ENCODE results near the gene TAS1R3. TPM values are rescaled to one million over a fixed set of nuclear protein-coding genes. Genes with fewer than 3 reads are reported as not detected.

The TAS1R3 gene
- total RNA-seq, 2 experiments from 2014 or later = 0.99 to 1.1 TPM

GRCh38 chr1:1287288-1288110 is 43.6 kb upstream of the TAS1R3 start:
- Histone ChIP-seq H3K27ac (ENCODE audit: low read depth, low read length, poor library complexity, severe bottlenecking) (no peak overlapping the region), H3K4me2 (ENCODE audit: low read length) (no peak overlapping the region), H4K20me1 (ENCODE audit: insufficient read depth, low read length) (no peaks in the 10 kb centered on the region), H2AFZ (ENCODE audit: low read length) (no peak overlapping the region), H3K79me2 (ENCODE audit: insufficient read depth, low read depth, low read length) (no peaks in the 10 kb centered on the region), H3K9me3 (ENCODE audit: low read length) (no peaks in the 10 kb centered on the region), H3K4me3 (ENCODE audit: low read depth, low read length, poor library complexity, severe bottlenecking) (no peak overlapping the region), H3K36me3 (ENCODE audit: insufficient read depth, low read length) (no peaks in the 10 kb centered on the region), H3K4me1 (ENCODE audit: insufficient read depth, low read length, poor library complexity, severe bottlenecking) (no peaks in the 10 kb centered on the region), H3K9me2 (ENCODE audit: insufficient read depth, low read length) (no peaks in the 10 kb centered on the region)
- POLR2A ChIA-PET = no interaction called here
- TF ChIP-seq CTCF (conservative IDR thresholded peaks at IDR 0.05; ENCODE audit: low read length) (no peak), EZH2phosphoT487 (IDR thresholded peaks at IDR 0.05; ENCODE audit: borderline replicate concordance, low read depth, low read length) (no peak)
- no peak for DNase-seq (ENCODE audit: low spot score)
- intact Hi-C loops (cut with micrococcal nuclease; ENCODE audit: unreplicated experiment) = no loop called here
- no TSS peak for BruUV-seq (replicated peaks)
- CTCF ChIA-PET (ENCODE audit: unreplicated experiment) = no interaction called here

GRCh38 chr1:1290238-1290731 is 40.8 kb upstream of the TAS1R3 start:
- intact Hi-C loops (cut with micrococcal nuclease; ENCODE audit: unreplicated experiment) = loop anchor here (2.0 kb wide), 1 partner anchor 257 kb away; no protein-coding TSS in a partner anchor
- ChIA-PET CTCF (ENCODE audit: unreplicated experiment) (no interaction called here), POLR2A (no interaction called here)
- no peaks in the 10 kb centered on the region for H4K20me1 ChIP-seq (ENCODE audit: insufficient read depth, low read length)
- H3K4me3 ChIP-seq (ENCODE audit: low read depth, low read length, poor library complexity, severe bottlenecking) = no peak overlapping the region
- no peaks in the 10 kb centered on the region for H3K9me3 ChIP-seq (ENCODE audit: low read length)
- peak; percentile 44 for DNase-seq (ENCODE audit: low spot score)
- no peak overlapping the region for H3K27ac ChIP-seq (ENCODE audit: low read depth, low read length, poor library complexity, severe bottlenecking)
- no peaks in the 10 kb centered on the region for H3K4me1 ChIP-seq (ENCODE audit: insufficient read depth, low read length, poor library complexity, severe bottlenecking)
- H2AFZ ChIP-seq (ENCODE audit: low read length) = no peak overlapping the region
- TF ChIP-seq EZH2phosphoT487 (IDR thresholded peaks at IDR 0.05; ENCODE audit: borderline replicate concordance, low read depth, low read length) (no peak), CTCF (conservative IDR thresholded peaks at IDR 0.05; ENCODE audit: low read length) (peak; percentile 43; the same call in 1 of the 2 replicates)
- no peaks in the 10 kb centered on the region for H3K36me3 ChIP-seq (ENCODE audit: insufficient read depth, low read length)
- H3K4me2 ChIP-seq (ENCODE audit: low read length) = no peak overlapping the region
- no TSS peak for BruUV-seq (replicated peaks)
- H3K9me2 ChIP-seq (ENCODE audit: insufficient read depth, low read length) = no peaks in the 10 kb centered on the region
- no peaks in the 10 kb centered on the region for H3K79me2 ChIP-seq (ENCODE audit: insufficient read depth, low read depth, low read length)

GRCh38 chr1:1291023-1291528 is 40.0 kb upstream of the TAS1R3 start:
- Histone ChIP-seq H2AFZ (ENCODE audit: low read length) (no peak overlapping the region), H3K4me1 (ENCODE audit: insufficient read depth, low read length, poor library complexity, severe bottlenecking) (no peaks in the 10 kb centered on the region), H3K9me3 (ENCODE audit: low read length) (no peaks in the 10 kb centered on the region), H3K36me3 (ENCODE audit: insufficient read depth, low read length) (no peaks in the 10 kb centered on the region), H3K79me2 (ENCODE audit: insufficient read depth, low read depth, low read length) (no peaks in the 10 kb centered on the region), H3K4me2 (ENCODE audit: low read length) (no peak overlapping the region), H3K9me2 (ENCODE audit: insufficient read depth, low read length) (no peaks in the 10 kb centered on the region), H3K4me3 (ENCODE audit: low read depth, low read length, poor library complexity, severe bottlenecking) (no peak overlapping the region), H4K20me1 (ENCODE audit: insufficient read depth, low read length) (no peaks in the 10 kb centered on the region), H3K27ac (ENCODE audit: low read depth, low read length, poor library complexity, severe bottlenecking) (no peak overlapping the region)
- TF ChIP-seq EZH2phosphoT487 (IDR thresholded peaks at IDR 0.05; ENCODE audit: borderline replicate concordance, low read depth, low read length) (no peak), CTCF (conservative IDR thresholded peaks at IDR 0.05; ENCODE audit: low read length) (no peak)
- no TSS peak for BruUV-seq (replicated peaks)
- no peak for DNase-seq (ENCODE audit: low spot score)
- CTCF ChIA-PET (ENCODE audit: unreplicated experiment) = interaction anchor here (0.5 to 1.1 kb wide), 3 partner anchors 9 to 615 kb away, joined by 3 to 5 read pairs (median 3); no protein-coding TSS in a partner anchor
- intact Hi-C loops (cut with micrococcal nuclease; ENCODE audit: unreplicated experiment) = loop anchor here (2.0 kb wide), 1 partner anchor 258 kb away; no protein-coding TSS in a partner anchor
- POLR2A ChIA-PET = no interaction called here

Data from OCI-LY7 (cell line).